MV-4-11 (cell line): ENCODE data around the gene INHBA.

Source experiments
- DNase-seq: peaks from one replicate; lab custom pipeline; 2025; lab: John Stamatoyannopoulos, UW

The INHBA gene

GRCh38 chr7:41702635-41703371 is at the start of gene INHBA:
Gene INHBA, minus strand, starts transcription at chr7:41703090. Its CDS starts 2,716 bp downstream, at chr7:41700374.
- no peak for DNase-seq

GRCh38 chr7:41752615-41753014 is 49.7 kb upstream of the INHBA start:
- DNase-seq = no peak

- DNase-seq = no peak
Observed at GRCh38 chr7:41750661-41751540, 48.0 kb upstream of the INHBA start.

- no peak for DNase-seq
Observed at GRCh38 chr7:41747961-41748360, 45.1 kb upstream of the INHBA start.

GRCh38 chr7:41745451-41745850 is 42.6 kb upstream of the INHBA start:
- no peak for DNase-seq

GRCh38 chr7:41744161-41744560 is 41.3 kb upstream of the INHBA start:
- no peak for DNase-seq

GRCh38 chr7:41742401-41743020 is 39.6 kb upstream of the INHBA start:
- no peak for DNase-seq

GRCh38 chr7:41738806-41739205 is 35.9 kb upstream of the INHBA start:
- peak; percentile 83 for DNase-seq

- DNase-seq = no peak
Observed at GRCh38 chr7:41738336-41738735, 35.4 kb upstream of the INHBA start.

- DNase-seq = peak; percentile 85
Observed at GRCh38 chr7:41735206-41735605, 32.3 kb upstream of the INHBA start.

- DNase-seq = peak; percentile 67
Observed at GRCh38 chr7:41732843-41733306, 30.0 kb upstream of the INHBA start.

GRCh38 chr7:41732436-41732785 is 29.5 kb upstream of the INHBA start:
- peak; percentile 55 for DNase-seq

- DNase-seq = peak; percentile 90
Observed at GRCh38 chr7:41731493-41732435, 28.9 kb upstream of the INHBA start.

- no peak for DNase-seq
Observed at GRCh38 chr7:41730668-41731067, 27.8 kb upstream of the INHBA start.

GRCh38 chr7:41730161-41730560 is 27.3 kb upstream of the INHBA start:
- no peak for DNase-seq

- DNase-seq = peak; percentile 50
Observed at GRCh38 chr7:41729059-41729458, 26.2 kb upstream of the INHBA start.

- DNase-seq = no peak
Observed at GRCh38 chr7:41725013-41725412, 22.1 kb upstream of the INHBA start.

GRCh38 chr7:41720886-41721285 is 18.0 kb upstream of the INHBA start:
- no peak for DNase-seq

- DNase-seq = no peak
Observed at GRCh38 chr7:41720046-41720445, 17.2 kb upstream of the INHBA start.

- no peak for DNase-seq
Observed at GRCh38 chr7:41716691-41717090, 13.8 kb upstream of the INHBA start.

- DNase-seq = no peak
Observed at GRCh38 chr7:41715000-41715399, 12.1 kb upstream of the INHBA start.
